ENCODE results near the gene MAPK8IP2. TPM values are rescaled to one million over a fixed set of nuclear protein-coding genes. Genes with fewer than 3 reads are reported as not detected.

Gene MAPK8IP2
- total and polyA plus RNA-seq, 2 of the 13 experiments (the other 11 are each of a cell fraction or from before 2014, with no cell fraction given): 1.3 to 2.6 TPM

DNA sequence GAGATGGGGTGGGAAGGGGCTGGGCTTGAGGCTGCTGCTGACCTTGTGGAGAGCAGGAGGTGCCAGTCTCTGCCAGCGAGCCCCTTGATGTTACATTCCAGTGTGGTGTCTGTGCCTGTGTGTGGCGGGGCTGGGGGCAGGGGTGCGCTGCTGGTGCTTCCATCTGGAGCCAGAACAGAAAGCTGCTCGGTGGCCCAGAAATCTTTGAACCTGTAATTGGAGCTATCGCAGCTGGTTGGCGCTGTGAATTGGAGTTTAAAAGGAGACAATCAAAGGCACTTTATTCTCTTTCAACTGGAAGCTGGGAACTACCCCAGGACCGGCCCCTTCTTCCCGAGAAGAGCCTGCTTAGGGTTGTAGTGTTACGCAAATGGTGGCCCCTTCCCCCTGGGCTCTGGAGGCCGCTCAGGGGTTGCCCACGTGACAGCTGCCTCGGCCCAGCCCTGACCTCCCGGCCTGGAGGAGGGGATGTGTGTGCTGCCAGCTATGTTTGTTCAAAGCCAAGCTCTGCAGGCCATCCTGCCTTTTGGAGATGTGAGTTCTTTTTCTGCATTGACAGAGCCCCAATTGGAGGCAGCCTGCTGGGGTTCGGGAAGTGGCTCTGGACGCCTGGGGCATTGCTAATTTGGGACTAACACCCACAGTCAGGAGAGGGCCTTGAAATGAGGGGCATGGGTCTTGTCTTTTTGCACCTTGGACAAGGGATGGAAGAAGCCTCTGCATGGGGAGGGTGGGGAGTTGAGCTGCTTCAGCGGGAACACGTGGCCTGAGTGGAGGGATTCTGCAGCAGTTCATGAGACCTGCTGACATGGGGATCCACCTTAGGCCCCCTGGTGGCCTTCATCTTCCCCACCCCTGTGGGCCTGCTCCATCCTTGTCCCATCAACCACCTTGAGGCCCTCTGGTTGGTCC is 41.4 kb downstream of the MAPK8IP2 start (continued):
- TF ChIP-seq, protein P1, sequence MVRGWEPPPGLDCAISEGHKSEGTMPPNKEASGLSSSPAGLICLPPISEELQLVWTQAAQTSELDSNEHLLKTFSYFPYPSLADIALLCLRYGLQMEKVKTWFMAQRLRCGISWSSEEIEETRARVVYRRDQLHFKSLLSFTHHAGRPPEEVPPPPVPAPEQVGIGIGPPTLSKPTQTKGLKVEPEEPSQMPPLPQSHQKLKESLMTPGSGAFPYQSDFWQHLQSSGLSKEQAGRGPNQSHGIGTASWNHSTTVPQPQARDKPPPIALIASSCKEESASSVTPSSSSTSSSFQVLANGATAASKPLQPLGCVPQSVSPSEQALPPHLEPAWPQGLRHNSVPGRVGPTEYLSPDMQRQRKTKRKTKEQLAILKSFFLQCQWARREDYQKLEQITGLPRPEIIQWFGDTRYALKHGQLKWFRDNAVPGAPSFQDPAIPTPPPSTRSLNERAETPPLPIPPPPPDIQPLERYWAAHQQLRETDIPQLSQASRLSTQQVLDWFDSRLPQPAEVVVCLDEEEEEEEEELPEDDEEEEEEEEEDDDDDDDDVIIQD (CRISPR knock-in tag; IDR thresholded peaks at IDR 0.05; ENCODE audit: low read depth): no peak
- no peak for TF ChIP-seq STAT5B (CRISPR knock-in tag; IDR thresholded peaks at IDR 0.05)
- TF ChIP-seq, protein P2, sequence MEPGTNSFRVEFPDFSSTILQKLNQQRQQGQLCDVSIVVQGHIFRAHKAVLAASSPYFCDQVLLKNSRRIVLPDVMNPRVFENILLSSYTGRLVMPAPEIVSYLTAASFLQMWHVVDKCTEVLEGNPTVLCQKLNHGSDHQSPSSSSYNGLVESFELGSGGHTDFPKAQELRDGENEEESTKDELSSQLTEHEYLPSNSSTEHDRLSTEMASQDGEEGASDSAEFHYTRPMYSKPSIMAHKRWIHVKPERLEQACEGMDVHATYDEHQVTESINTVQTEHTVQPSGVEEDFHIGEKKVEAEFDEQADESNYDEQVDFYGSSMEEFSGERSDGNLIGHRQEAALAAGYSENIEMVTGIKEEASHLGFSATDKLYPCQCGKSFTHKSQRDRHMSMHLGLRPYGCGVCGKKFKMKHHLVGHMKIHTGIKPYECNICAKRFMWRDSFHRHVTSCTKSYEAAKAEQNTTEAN (CRISPR knock-in tag; conservative IDR thresholded peaks at IDR 0.05): peak; percentile 74
- TF ChIP-seq NR1H2 (CRISPR knock-in tag; IDR thresholded peaks at IDR 0.05; ENCODE audit: borderline replicate concordance, low read depth): 0 out of 2 replicates have a peak, but pooled peaks have one; percentile 34
- no peak for TF ChIP-seq SETDB1 (CRISPR knock-in tag; IDR thresholded peaks at IDR 0.05; ENCODE audit: borderline replicate concordance)
- TF ChIP-seq CCAR2 (optimal IDR thresholded peaks at IDR 0.05; ENCODE audit: low read depth, low read length): no peak
- TF ChIP-seq ZNF253 (CRISPR knock-in tag; IDR thresholded peaks at IDR 0.05; ENCODE audit: borderline replicate concordance): no peak
- TF ChIP-seq ZNF788 (CRISPR knock-in tag; IDR thresholded peaks at IDR 0.05; ENCODE audit: borderline replicate concordance): peak; percentile 91; the same call in 1 of the 2 replicates
- no peak for TF ChIP-seq ZNF790 (CRISPR knock-in tag; IDR thresholded peaks at IDR 0.05; ENCODE audit: borderline replicate concordance)
- no peak for TF ChIP-seq ZNF546 (CRISPR knock-in tag; conservative IDR thresholded peaks at IDR 0.05)
- TF ChIP-seq, protein P3, sequence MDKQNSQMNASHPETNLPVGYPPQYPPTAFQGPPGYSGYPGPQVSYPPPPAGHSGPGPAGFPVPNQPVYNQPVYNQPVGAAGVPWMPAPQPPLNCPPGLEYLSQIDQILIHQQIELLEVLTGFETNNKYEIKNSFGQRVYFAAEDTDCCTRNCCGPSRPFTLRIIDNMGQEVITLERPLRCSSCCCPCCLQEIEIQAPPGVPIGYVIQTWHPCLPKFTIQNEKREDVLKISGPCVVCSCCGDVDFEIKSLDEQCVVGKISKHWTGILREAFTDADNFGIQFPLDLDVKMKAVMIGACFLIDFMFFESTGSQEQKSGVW (CRISPR knock-in tag; IDR thresholded peaks at IDR 0.05; ENCODE audit: borderline replicate concordance): no peak
- peak; percentile 46; the same call in 1 of the 2 replicates for TF ChIP-seq ZMYM3 (CRISPR knock-in tag; IDR thresholded peaks at IDR 0.05)
- TF ChIP-seq, protein P4, sequence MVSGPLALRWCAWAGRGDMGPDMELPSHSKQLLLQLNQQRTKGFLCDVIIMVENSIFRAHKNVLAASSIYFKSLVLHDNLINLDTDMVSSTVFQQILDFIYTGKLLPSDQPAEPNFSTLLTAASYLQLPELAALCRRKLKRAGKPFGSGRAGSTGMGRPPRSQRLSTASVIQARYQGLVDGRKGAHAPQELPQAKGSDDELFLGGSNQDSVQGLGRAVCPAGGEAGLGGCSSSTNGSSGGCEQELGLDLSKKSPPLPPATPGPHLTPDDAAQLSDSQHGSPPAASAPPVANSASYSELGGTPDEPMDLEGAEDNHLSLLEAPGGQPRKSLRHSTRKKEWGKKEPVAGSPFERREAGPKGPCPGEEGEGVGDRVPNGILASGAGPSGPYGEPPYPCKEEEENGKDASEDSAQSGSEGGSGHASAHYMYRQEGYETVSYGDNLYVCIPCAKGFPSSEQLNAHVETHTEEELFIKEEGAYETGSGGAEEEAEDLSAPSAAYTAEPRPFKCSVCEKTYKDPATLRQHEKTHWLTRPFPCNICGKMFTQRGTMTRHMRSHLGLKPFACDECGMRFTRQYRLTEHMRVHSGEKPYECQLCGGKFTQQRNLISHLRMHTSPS (CRISPR knock-in tag; IDR thresholded peaks at IDR 0.05; ENCODE audit: low read depth): peak; percentile 93
- peak; percentile 62; the same call in 1 of the 2 replicates for TF ChIP-seq ZNF563 (CRISPR knock-in tag; IDR thresholded peaks at IDR 0.05)
- TF ChIP-seq TOE1 (CRISPR knock-in tag; IDR thresholded peaks at IDR 0.05): 0 out of 2 replicates have a peak, but pooled peaks have one; percentile 45
- TF ChIP-seq, protein P5, sequence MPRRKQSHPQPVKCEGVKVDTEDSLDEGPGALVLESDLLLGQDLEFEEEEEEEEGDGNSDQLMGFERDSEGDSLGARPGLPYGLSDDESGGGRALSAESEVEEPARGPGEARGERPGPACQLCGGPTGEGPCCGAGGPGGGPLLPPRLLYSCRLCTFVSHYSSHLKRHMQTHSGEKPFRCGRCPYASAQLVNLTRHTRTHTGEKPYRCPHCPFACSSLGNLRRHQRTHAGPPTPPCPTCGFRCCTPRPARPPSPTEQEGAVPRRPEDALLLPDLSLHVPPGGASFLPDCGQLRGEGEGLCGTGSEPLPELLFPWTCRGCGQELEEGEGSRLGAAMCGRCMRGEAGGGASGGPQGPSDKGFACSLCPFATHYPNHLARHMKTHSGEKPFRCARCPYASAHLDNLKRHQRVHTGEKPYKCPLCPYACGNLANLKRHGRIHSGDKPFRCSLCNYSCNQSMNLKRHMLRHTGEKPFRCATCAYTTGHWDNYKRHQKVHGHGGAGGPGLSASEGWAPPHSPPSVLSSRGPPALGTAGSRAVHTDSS (CRISPR knock-in tag; conservative IDR thresholded peaks at IDR 0.05): 0 out of 2 replicates have a peak, but pooled peaks have one; percentile 4
- TF ChIP-seq KAT8 (CRISPR knock-in tag; IDR thresholded peaks at IDR 0.05): peak; percentile 47
- peak; percentile 41 for TF ChIP-seq IRF2 (CRISPR knock-in tag; IDR thresholded peaks at IDR 0.05)
- TF ChIP-seq, protein P6, sequence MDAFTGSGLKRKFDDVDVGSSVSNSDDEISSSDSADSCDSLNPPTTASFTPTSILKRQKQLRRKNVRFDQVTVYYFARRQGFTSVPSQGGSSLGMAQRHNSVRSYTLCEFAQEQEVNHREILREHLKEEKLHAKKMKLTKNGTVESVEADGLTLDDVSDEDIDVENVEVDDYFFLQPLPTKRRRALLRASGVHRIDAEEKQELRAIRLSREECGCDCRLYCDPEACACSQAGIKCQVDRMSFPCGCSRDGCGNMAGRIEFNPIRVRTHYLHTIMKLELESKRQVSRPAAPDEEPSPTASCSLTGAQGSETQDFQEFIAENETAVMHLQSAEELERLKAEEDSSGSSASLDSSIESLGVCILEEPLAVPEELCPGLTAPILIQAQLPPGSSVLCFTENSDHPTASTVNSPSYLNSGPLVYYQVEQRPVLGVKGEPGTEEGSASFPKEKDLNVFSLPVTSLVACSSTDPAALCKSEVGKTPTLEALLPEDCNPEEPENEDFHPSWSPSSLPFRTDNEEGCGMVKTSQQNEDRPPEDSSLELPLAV (CRISPR knock-in tag; conservative IDR thresholded peaks at IDR 0.05; ENCODE audit: low read depth): no peak
